Measurements from ENCODE around the gene TBC1D22A. TPM values are rescaled to one million over a fixed set of nuclear protein-coding genes. Genes with fewer than 3 reads are reported as not detected.
"Not testable (repeated sequence)": the region's sequence is repeated elsewhere in the genome, so short reads cannot be mapped to it uniquely, and the experiment has no call there.

The TBC1D22A gene
- total RNA-seq, 8 experiments from 2014 or later, result 6.6 to 31.4 (median 12.3) TPM

DNA sequence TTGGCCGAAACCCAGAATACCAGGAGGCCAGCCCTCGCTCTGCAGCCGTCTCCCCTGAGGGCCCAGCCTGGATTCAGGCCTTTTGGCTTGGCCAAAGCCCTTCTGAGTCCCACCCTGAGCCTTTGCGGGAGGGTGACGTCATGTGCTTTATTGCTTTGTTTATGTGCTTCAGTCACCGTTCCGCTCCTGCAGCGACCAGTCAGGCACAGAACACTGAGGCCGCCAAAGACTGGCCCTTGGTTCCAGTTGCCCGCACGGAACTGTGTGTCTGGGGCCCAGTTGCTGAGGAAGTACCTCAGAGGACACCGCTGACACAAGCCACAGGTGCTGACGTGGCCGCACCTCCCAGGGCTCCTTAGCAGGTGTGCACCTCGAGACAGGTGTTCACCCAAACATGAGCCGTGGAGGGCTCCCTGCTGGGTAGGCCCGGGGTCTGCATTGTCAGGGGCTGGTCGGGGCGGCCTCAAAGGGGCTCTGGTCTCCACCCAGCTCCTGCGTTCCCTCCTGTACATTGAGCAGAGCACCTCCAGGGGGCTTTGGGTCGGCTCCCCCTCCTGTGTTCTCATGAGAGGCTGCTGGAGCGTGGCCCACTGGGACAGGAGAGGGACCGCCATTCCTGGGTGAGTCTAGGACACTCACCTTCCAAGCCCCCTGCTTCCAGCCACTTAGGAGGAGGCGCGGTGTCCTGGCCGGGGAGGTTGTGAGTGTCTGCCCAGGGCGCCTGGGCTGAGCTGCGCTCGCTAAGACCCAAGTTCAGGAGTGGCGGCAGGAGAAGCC lies 376.8 kb downstream of the TBC1D22A start:
- in situ Hi-C loops (cut with MboI; ENCODE audit: low pct_unique_long_range_greater_than_20kb in 2 of 9, low sequenced_read_pairs in 9 of 9, unreplicated experiment in 9 of 9), result no loop called here
- ATAC-seq (replicated peaks in 6 of 8), result peak in 2 of 8 experiments; percentile 47 to 53
- no peaks in the 10 kb centered on the region for H3K4me1 ChIP-seq (replicated peaks in 1 of 2)
- WGBS, 10 experiments, result 78 to 100% (median 93%) methylated on average over 1 to 6 of the region's 30 CpGs; no CpG with 5 or more reads in 4 of the 10 experiments
- H3K4me3 ChIP-seq, result no peak overlapping the region
- H3K27ac ChIP-seq, result no peak overlapping the region

DNA sequence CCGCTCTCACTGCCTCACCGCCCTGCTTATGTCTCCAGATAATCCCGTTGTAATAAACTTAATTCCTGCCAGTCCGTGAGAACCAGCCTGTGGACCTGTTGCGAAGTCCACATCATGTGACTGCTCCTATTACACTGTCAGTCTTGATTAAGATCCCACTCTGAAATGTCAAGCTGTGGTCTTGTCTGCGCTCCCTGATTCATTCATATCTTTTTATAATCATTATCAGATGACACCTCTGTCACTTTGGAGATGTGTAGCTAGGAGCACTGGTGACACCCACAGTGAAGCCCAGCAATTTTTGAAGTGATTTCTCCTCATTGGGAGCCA lies 377.3 kb downstream of the TBC1D22A start:
- ATAC-seq (replicated peaks in 6 of 8), result peak in 4 of 8 experiments; percentile 11 to 29 (median 22)

GRCh38 chr22:47140975-47141374 lies 378.5 kb downstream of the TBC1D22A start:
- in situ Hi-C loops (cut with MboI; ENCODE audit: low pct_unique_long_range_greater_than_20kb in 2 of 9, low sequenced_read_pairs in 9 of 9, unreplicated experiment in 9 of 9); H3K4me3 ChIP-seq; ATAC-seq (replicated peaks in 6 of 8); H3K27ac ChIP-seq; H3K4me1 ChIP-seq (replicated peaks in 1 of 2): not testable (repeated sequence)
- 40 to 100% (median 90%) methylated on average over 1 to 5 of the region's 8 CpGs; no CpG with 5 or more reads in 3 of the 10 experiments for WGBS, 10 experiments

More for the DNA sequence above, 377.3 kb downstream of the TBC1D22A start:
- H3K27ac ChIP-seq, result no peak overlapping the region
- no peaks in the 10 kb centered on the region for H3K4me1 ChIP-seq (replicated peaks in 1 of 2)
- in situ Hi-C loops (cut with MboI; ENCODE audit: low pct_unique_long_range_greater_than_20kb in 2 of 9, low sequenced_read_pairs in 9 of 9, unreplicated experiment in 9 of 9), result no loop called here
- WGBS, 10 experiments, result 78 to 100% (median 88%) methylated on average over 1 to 5 of the region's 6 CpGs; no CpG with 5 or more reads in 6 of the 10 experiments
- no peak overlapping the region for H3K4me3 ChIP-seq

DNA sequence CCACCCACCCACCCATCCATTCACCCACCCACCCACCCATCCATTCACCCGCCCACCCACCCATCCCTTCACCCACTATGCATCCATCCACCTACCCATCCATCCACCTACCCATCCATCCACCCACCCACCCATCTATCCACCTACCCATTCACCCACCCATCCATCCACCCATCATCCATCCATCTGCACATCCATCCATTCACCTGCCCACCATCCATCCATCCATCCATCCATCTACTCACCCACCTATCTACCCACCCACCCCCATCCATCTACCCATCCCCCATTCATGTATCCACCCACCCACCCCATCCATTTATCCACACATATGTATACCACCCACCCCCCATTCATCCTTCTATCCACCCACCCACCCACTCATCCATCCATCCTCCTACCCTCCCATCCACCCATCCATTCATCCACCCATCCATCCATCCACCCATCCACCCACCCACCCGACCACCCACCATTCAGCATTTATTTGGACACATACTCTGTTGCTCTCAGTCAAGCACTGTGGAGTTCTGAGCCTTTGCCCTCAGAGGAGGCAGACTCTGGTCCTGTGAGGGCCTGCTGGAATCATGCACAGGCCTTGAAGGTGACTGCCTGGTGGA lies 380.1 kb downstream of the TBC1D22A start:
- WGBS, 10 experiments, result no CpG with 5 or more reads among the region's 2 CpGs
- ATAC-seq (replicated peaks in 6 of 8), result no peak
- in situ Hi-C loops (cut with MboI; ENCODE audit: low pct_unique_long_range_greater_than_20kb in 2 of 9, low sequenced_read_pairs in 9 of 9, unreplicated experiment in 9 of 9), result no loop called here
- Histone ChIP-seq H3K4me3 (no peak overlapping the region), H3K27ac (no peak overlapping the region), H3K4me1 (replicated peaks in 1 of 2) (no peaks in the 10 kb centered on the region)

GRCh38 chr22:47143249-47143938 lies 380.9 kb downstream of the TBC1D22A start:
- no peak overlapping the region for H3K27ac ChIP-seq
- no peak overlapping the region for H3K4me3 ChIP-seq
- no peaks in the 10 kb centered on the region for H3K4me1 ChIP-seq (replicated peaks in 1 of 2)
- 80 to 100% (median 86%) methylated on average over 2 to 5 of the region's 16 CpGs; no CpG with 5 or more reads in 2 of the 10 experiments for WGBS, 10 experiments
- in situ Hi-C loops (cut with MboI; ENCODE audit: low pct_unique_long_range_greater_than_20kb in 2 of 9, low sequenced_read_pairs in 9 of 9, unreplicated experiment in 9 of 9), result no loop called here
- no peak for ATAC-seq (replicated peaks in 6 of 8)

- in situ Hi-C loops (cut with MboI; ENCODE audit: low pct_unique_long_range_greater_than_20kb in 2 of 9, low sequenced_read_pairs in 9 of 9, unreplicated experiment in 9 of 9), result no loop called here
Measured at GRCh38 chr22:47144076-47144765, 381.8 kb downstream of the TBC1D22A start.

DNA sequence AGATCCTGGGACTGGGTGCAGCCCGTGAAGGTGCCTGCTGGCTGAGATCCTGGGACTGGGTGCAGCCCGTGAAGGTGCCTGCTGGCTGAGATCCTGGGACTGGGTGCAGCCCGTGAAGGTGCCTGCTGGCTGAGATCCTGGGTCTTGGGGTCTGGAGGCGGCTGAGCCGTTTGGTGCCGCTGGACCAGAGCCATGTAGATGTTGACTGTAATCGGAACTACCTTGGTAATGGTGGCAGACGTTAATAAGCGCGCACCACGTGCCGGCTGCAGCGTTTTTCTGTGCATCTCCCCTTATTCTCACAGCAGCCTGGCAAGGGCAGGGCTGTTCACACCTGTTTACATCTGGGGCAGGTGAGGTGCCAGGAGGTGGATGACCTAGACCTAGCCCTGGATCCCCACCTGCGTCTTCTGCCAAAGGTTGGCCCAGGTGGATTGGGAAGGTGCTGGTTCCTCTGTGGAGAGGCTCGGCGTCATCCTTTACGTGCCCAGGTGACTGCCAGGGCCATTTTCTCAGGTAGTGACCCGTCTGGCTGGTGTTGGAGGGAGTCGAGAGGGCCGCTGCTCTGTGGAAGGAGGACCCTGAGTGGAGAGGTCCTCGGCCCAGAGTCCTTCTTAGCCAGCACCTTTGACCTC lies 382.5 kb downstream of the TBC1D22A start:
- peaks cover 3 to 4% of the 10 kb centered on the region in 2 donors for H3K4me1 ChIP-seq (replicated peaks in 1 of 2)
- no peak overlapping the region for H3K27ac ChIP-seq
- no peak overlapping the region for H3K4me3 ChIP-seq
- no peak for ATAC-seq (replicated peaks in 6 of 8)
- in situ Hi-C loops (cut with MboI; ENCODE audit: low pct_unique_long_range_greater_than_20kb in 2 of 9, low sequenced_read_pairs in 9 of 9, unreplicated experiment in 9 of 9), result no loop called here
- 90% methylated on average over 2 of the region's 21 CpGs; no CpG with 5 or more reads in 9 of the 10 experiments for WGBS, 10 experiments

More at GRCh38 chr22:47144076-47144765, 381.8 kb downstream of the TBC1D22A start:
- Histone ChIP-seq H3K4me1 (replicated peaks in 1 of 2) (peaks cover 0 to 3% of the 10 kb centered on the region in 2 donors), H3K4me3 (no peak overlapping the region), H3K27ac (no peak overlapping the region)
- ATAC-seq (replicated peaks in 6 of 8), result no peak
- WGBS, 10 experiments, result 87 to 100% (median 97%) methylated on average over 1 to 6 of the region's 24 CpGs; no CpG with 5 or more reads in 6 of the 10 experiments

- no peak for ATAC-seq (replicated peaks in 6 of 8)
- no peak overlapping the region for H3K27ac ChIP-seq
- peaks cover 3 to 4% of the 10 kb centered on the region in 2 donors for H3K4me1 ChIP-seq (replicated peaks in 1 of 2)
- in situ Hi-C loops (cut with MboI; ENCODE audit: low pct_unique_long_range_greater_than_20kb in 2 of 9, low sequenced_read_pairs in 9 of 9, unreplicated experiment in 9 of 9), result no loop called here
- WGBS, 10 experiments, result 80 to 100% (median 90%) methylated on average over 1 to 8 of the region's 20 CpGs; no CpG with 5 or more reads in 3 of the 10 experiments
- H3K4me3 ChIP-seq, result no peak overlapping the region
Measured at GRCh38 chr22:47145883-47146282, 383.4 kb downstream of the TBC1D22A start.

DNA sequence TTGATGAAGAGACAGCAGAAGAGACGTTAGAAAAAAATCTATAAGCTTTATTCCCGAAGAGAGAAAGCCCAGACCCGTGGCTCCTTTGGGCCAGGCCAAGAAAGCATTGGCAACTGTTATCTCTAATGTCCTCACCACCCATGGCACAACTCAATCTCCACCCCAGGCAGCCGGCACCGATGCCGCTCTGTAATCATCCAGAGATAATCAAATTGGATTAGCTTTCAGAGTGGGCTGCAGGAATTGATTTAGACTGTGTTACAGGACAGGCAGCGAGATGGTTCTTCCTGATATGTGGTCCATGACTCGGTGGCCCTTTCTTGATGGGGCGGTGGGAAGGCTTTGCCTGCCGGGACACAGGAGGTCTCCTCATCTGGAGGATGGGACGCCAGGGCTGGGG lies 383.9 kb downstream of the TBC1D22A start:
- Histone ChIP-seq H3K4me3 (no peak overlapping the region), H3K27ac (no peak overlapping the region), H3K4me1 (replicated peaks in 1 of 2) (peaks cover 3 to 4% of the 10 kb centered on the region in 2 donors)
- in situ Hi-C loops (cut with MboI; ENCODE audit: low pct_unique_long_range_greater_than_20kb in 2 of 9, low sequenced_read_pairs in 9 of 9, unreplicated experiment in 9 of 9), result no loop called here
- ATAC-seq (replicated peaks in 6 of 8), result no peak
- WGBS, 10 experiments, result 20 to 96% (median 90%) methylated on average over 1 to 9 of the region's 11 CpGs; no CpG with 5 or more reads in 1 of the 10 experiments

DNA sequence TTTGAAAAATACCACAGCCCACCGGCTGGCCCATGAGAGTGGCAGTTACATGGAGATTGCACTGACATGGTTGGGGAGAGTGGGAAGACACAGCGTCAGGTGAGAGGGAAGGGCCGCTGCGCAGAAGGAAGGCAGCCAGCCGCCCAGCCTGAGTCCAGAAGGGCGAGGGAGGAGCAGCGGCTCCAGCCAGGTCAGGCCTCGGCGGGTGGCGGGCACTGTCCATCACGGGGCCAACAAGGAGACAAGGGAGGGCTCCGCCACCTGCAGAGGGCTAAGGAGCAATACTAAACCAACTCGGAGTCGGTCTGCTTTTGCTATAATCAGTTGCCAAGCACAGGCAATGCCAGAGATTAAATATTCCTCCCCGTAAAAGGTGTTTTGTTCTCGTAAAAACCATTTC lies 384.5 kb downstream of the TBC1D22A start:
- in situ Hi-C loops (cut with MboI; ENCODE audit: low pct_unique_long_range_greater_than_20kb in 2 of 9, low sequenced_read_pairs in 9 of 9, unreplicated experiment in 9 of 9), result no loop called here
- WGBS, 10 experiments, result 93 to 100% (median 100%) methylated on average over 1 to 8 of the region's 16 CpGs; no CpG with 5 or more reads in 5 of the 10 experiments
- Histone ChIP-seq H3K27ac (no peak overlapping the region), H3K4me1 (replicated peaks in 1 of 2) (peaks cover 3 to 4% of the 10 kb centered on the region in 2 donors), H3K4me3 (no peak overlapping the region)
- no peak for ATAC-seq (replicated peaks in 6 of 8)

GRCh38 chr22:47147572-47147971 lies 385.1 kb downstream of the TBC1D22A start:
- WGBS, 10 experiments, result 30 to 96% (median 95%) methylated on average over 2 to 9 of the region's 13 CpGs; no CpG with 5 or more reads in 7 of the 10 experiments
- in situ Hi-C loops (cut with MboI; ENCODE audit: low pct_unique_long_range_greater_than_20kb in 2 of 9, low sequenced_read_pairs in 9 of 9, unreplicated experiment in 9 of 9), result no loop called here
- no peak overlapping the region for H3K4me3 ChIP-seq
- H3K27ac ChIP-seq, result no peak overlapping the region
- peaks cover 3 to 4% of the 10 kb centered on the region in 2 donors for H3K4me1 ChIP-seq (replicated peaks in 1 of 2)
- ATAC-seq (replicated peaks in 6 of 8), result no peak

GRCh38 chr22:47148510-47148909 lies 386.1 kb downstream of the TBC1D22A start:
- 60% methylated on average over 1 of the region's 3 CpGs; no CpG with 5 or more reads in 8 of the 10 experiments for WGBS, 10 experiments
- Histone ChIP-seq H3K27ac (no peak overlapping the region), H3K4me3 (no peak overlapping the region), H3K4me1 (replicated peaks in 1 of 2) (peaks cover 3 to 4% of the 10 kb centered on the region in 2 donors)
- in situ Hi-C loops (cut with MboI; ENCODE audit: low pct_unique_long_range_greater_than_20kb in 2 of 9, low sequenced_read_pairs in 9 of 9, unreplicated experiment in 9 of 9), result no loop called here
- peak in 1 of 8 experiments; percentile 4 for ATAC-seq (replicated peaks in 6 of 8)

All from motor neuron (in vitro differentiated cells).